WTC11 (cell line): Measurements from ENCODE around the gene DUSP15. TPM values are rescaled to one million over a fixed set of nuclear protein-coding genes. Genes with fewer than 3 reads are reported as not detected.

Source experiments
- ATAC-seq: fragments of 200-7000 bp; cut with Tn5 transposase; 2 replicates; pipeline ENCODE4 v1.10.0; 2021; ENCODE audit warnings: mild to moderate bottlenecking, moderate library complexity
- CTCF ChIA-PET: fragments of 300-600 bp; sonication (Branson Sonifier 250); formaldehyde crosslinking; loops from one replicate; lab custom pipeline; 2021; ENCODE audit warnings: antibody characterized with exemption; lab: Charles Lee
- POLR2A ChIA-PET: fragments of 350-600 bp; sonication (Branson Sonifier 250); formaldehyde crosslinking; loops from one replicate; lab custom pipeline; 2021; ENCODE audit warnings: antibody characterized with exemption; lab: Charles Lee
- DNase-seq: peaks from one replicate; pipeline ENCODE4 v3.0.0; 2021; ENCODE audit warnings: low spot score
- H3K27ac Mint-ChIP-seq: 2 replicates; pipeline ENCODE4 v1.8.0; 2021; ENCODE audit warnings: mixed read lengths
- H3K27me3 Mint-ChIP-seq: 2 replicates; pipeline ENCODE4 v1.8.0; 2021; ENCODE audit warnings: low read depth, mild to moderate bottlenecking, moderate library complexity, mixed read lengths
- H3K36me3 Mint-ChIP-seq: 2 replicates; pipeline ENCODE4 v1.8.0; 2021; ENCODE audit warnings: mixed read lengths
- H3K4me1 Mint-ChIP-seq: 2 replicates; pipeline ENCODE4 v1.8.0; 2022; ENCODE audit warnings: mixed read lengths
- H3K4me3 Mint-ChIP-seq: 2 replicates; pipeline ENCODE4 v1.8.0; 2021; ENCODE audit warnings: mild to moderate bottlenecking, moderate library complexity, mixed read lengths
- H3K9me3 Mint-ChIP-seq: 2 replicates; pipeline ENCODE4 v1.8.0; 2021; ENCODE audit warnings: mixed read lengths
- AR ChIP-seq: fragments of 250-450 bp; sonication (Bioruptor Pico); IDR thresholded peaks from 2 replicates; pipeline ENCODE4 v1.9.0; 2021; ENCODE audit warnings: mild to moderate bottlenecking
- CDX4 ChIP-seq: fragments of 250-450 bp; sonication (Bioruptor Pico); IDR thresholded peaks from 2 replicates; pipeline ENCODE4 v1.9.0; 2021; ENCODE audit warnings: moderate library complexity, mild to moderate bottlenecking, inconsistent platforms, borderline replicate concordance
- NFE2L1 ChIP-seq: sonication (generic); formaldehyde crosslinking; IDR thresholded peaks from 2 replicates; pipeline ENCODE4 v1.8.1; 2023; ENCODE audit warnings: missing genetic modification reagents
- OVOL2 ChIP-seq: fragments of 250-450 bp; sonication (Bioruptor Pico); IDR thresholded peaks from 2 replicates; pipeline ENCODE4 v1.9.0; 2021; ENCODE audit warnings: mild to moderate bottlenecking, borderline replicate concordance
- PREB ChIP-seq: sonication (generic); formaldehyde crosslinking; IDR thresholded peaks from 2 replicates; pipeline ENCODE4 v1.8.1; 2022; ENCODE audit warnings: mild to moderate bottlenecking, missing genetic modification reagents, moderate library complexity, borderline replicate concordance
- SP1 ChIP-seq: sonication (generic); formaldehyde crosslinking; conservative IDR thresholded peaks from 2 replicates; pipeline ENCODE4 v1.8.1; 2022; ENCODE audit warnings: missing genetic modification reagents
- TP53 ChIP-seq: sonication (generic); formaldehyde crosslinking; IDR thresholded peaks from 2 replicates; pipeline ENCODE4 v1.8.1; 2023; ENCODE audit warnings: mild to moderate bottlenecking, missing genetic modification reagents
- ZBTB43 ChIP-seq: sonication (generic); formaldehyde crosslinking; IDR thresholded peaks from 2 replicates; pipeline ENCODE4 v1.8.1; 2023; ENCODE audit warnings: mild to moderate bottlenecking, missing genetic modification reagents
- ZNF138 ChIP-seq: sonication (generic); formaldehyde crosslinking; conservative IDR thresholded peaks from 2 replicates; pipeline ENCODE4 v1.8.1; 2022; ENCODE audit warnings: mild to moderate bottlenecking, moderate library complexity, missing genetic modification reagents
- total RNA-seq: library from RNA; stranded (reverse); gene quantifications from 3 replicates; pipeline ENCODE4 v1.2.3, GENCODE V29; 2021
- TF ChIP-seq, protein P1 (sequence below): sonication (generic); formaldehyde crosslinking; IDR thresholded peaks from 2 replicates; pipeline ENCODE4 v1.8.0; 2023; ENCODE audit warnings: missing genetic modification reagents, mild to moderate bottlenecking, borderline replicate concordance
- TF ChIP-seq, protein P2 (sequence below): sonication (generic); formaldehyde crosslinking; IDR thresholded peaks from 2 replicates; pipeline ENCODE4 v1.8.0; 2022; ENCODE audit warnings: mild to moderate bottlenecking, missing genetic modification reagents
- TF ChIP-seq, protein P3 (sequence below): sonication (generic); formaldehyde crosslinking; conservative IDR thresholded peaks from 2 replicates; pipeline ENCODE4 v1.8.1; 2023; ENCODE audit warnings: mild to moderate bottlenecking, low read depth, missing genetic modification reagents, moderate library complexity
- TF ChIP-seq, protein P4 (sequence below): sonication (generic); formaldehyde crosslinking; IDR thresholded peaks from 2 replicates; pipeline ENCODE4 v1.8.0; 2022; ENCODE audit warnings: mild to moderate bottlenecking, missing genetic modification reagents
- TF ChIP-seq, protein P5 (sequence below): sonication (generic); formaldehyde crosslinking; IDR thresholded peaks from 2 replicates; pipeline ENCODE4 v1.8.0; 2022; ENCODE audit warnings: missing genetic modification reagents

The DUSP15 gene
- total RNA-seq, 1 experiment from 2014 or later = 1.7 TPM

- TF ChIP-seq, protein P1, sequence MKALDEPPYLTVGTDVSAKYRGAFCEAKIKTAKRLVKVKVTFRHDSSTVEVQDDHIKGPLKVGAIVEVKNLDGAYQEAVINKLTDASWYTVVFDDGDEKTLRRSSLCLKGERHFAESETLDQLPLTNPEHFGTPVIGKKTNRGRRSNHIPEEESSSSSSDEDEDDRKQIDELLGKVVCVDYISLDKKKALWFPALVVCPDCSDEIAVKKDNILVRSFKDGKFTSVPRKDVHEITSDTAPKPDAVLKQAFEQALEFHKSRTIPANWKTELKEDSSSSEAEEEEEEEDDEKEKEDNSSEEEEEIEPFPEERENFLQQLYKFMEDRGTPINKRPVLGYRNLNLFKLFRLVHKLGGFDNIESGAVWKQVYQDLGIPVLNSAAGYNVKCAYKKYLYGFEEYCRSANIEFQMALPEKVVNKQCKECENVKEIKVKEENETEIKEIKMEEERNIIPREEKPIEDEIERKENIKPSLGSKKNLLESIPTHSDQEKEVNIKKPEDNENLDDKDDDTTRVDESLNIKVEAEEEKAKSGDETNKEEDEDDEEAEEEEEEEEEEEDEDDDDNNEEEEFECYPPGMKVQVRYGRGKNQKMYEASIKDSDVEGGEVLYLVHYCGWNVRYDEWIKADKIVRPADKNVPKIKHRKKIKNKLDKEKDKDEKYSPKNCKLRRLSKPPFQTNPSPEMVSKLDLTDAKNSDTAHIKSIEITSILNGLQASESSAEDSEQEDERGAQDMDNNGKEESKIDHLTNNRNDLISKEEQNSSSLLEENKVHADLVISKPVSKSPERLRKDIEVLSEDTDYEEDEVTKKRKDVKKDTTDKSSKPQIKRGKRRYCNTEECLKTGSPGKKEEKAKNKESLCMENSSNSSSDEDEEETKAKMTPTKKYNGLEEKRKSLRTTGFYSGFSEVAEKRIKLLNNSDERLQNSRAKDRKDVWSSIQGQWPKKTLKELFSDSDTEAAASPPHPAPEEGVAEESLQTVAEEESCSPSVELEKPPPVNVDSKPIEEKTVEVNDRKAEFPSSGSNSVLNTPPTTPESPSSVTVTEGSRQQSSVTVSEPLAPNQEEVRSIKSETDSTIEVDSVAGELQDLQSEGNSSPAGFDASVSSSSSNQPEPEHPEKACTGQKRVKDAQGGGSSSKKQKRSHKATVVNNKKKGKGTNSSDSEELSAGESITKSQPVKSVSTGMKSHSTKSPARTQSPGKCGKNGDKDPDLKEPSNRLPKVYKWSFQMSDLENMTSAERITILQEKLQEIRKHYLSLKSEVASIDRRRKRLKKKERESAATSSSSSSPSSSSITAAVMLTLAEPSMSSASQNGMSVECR (CRISPR knock-in tag) = no peak
- TF ChIP-seq, protein P2, sequence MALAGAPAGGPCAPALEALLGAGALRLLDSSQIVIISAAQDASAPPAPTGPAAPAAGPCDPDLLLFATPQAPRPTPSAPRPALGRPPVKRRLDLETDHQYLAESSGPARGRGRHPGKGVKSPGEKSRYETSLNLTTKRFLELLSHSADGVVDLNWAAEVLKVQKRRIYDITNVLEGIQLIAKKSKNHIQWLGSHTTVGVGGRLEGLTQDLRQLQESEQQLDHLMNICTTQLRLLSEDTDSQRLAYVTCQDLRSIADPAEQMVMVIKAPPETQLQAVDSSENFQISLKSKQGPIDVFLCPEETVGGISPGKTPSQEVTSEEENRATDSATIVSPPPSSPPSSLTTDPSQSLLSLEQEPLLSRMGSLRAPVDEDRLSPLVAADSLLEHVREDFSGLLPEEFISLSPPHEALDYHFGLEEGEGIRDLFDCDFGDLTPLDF (CRISPR knock-in tag) = no peak
Measured at GRCh38 chr20:31861385-31862156, 8.8 kb downstream of the DUSP15 start (continued).

GRCh38 chr20:31861135-31861384, 9.3 kb downstream of the DUSP15 start:
- peak overlapping the region; percentile 72 for H3K4me3 Mint-ChIP-seq
- POLR2A ChIA-PET = interaction anchor here (0.6 to 1.5 kb wide), 3 partner anchors 81 to 159 kb away, joined by 4 to 6 read pairs (median 4); partner anchors contain the start of gene PDRG1
- peak; percentile 20 for ATAC-seq
- peaks cover 35% of the 10 kb centered on the region for H3K27me3 Mint-ChIP-seq
- no peaks in the 10 kb centered on the region for H3K36me3 Mint-ChIP-seq
- CTCF ChIA-PET = interaction anchor here (0.6 to 3.6 kb wide), 15 partner anchors 8 to 347 kb away, joined by 3 to 28 read pairs (median 7); partner anchors contain the start of genes HM13, PDRG1 and XKR7
- no peaks in the 10 kb centered on the region for H3K9me3 Mint-ChIP-seq
- DNase-seq = peak; percentile 60
- peaks cover 15% of the 10 kb centered on the region for H3K4me1 Mint-ChIP-seq
- TF ChIP-seq CDX4 (CRISPR knock-in tag) = no peak
- TF ChIP-seq OVOL2 (CRISPR knock-in tag) = no peak
- peak; percentile 24; the same call in 1 of the 2 replicates for TF ChIP-seq SP1 (CRISPR knock-in tag)
- TF ChIP-seq ZNF138 (CRISPR knock-in tag) = 0 out of 2 replicates have a peak, but pooled peaks have one; percentile 47
- TF ChIP-seq ZBTB43 = no peak
- TF ChIP-seq TP53 (CRISPR knock-in tag) = peak; percentile 67; the same call in 1 of the 2 replicates
- TF ChIP-seq, protein P3, sequence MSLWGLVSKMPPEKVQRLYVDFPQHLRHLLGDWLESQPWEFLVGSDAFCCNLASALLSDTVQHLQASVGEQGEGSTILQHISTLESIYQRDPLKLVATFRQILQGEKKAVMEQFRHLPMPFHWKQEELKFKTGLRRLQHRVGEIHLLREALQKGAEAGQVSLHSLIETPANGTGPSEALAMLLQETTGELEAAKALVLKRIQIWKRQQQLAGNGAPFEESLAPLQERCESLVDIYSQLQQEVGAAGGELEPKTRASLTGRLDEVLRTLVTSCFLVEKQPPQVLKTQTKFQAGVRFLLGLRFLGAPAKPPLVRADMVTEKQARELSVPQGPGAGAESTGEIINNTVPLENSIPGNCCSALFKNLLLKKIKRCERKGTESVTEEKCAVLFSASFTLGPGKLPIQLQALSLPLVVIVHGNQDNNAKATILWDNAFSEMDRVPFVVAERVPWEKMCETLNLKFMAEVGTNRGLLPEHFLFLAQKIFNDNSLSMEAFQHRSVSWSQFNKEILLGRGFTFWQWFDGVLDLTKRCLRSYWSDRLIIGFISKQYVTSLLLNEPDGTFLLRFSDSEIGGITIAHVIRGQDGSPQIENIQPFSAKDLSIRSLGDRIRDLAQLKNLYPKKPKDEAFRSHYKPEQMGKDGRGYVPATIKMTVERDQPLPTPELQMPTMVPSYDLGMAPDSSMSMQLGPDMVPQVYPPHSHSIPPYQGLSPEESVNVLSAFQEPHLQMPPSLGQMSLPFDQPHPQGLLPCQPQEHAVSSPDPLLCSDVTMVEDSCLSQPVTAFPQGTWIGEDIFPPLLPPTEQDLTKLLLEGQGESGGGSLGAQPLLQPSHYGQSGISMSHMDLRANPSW = no peak
- TF ChIP-seq, protein P4, sequence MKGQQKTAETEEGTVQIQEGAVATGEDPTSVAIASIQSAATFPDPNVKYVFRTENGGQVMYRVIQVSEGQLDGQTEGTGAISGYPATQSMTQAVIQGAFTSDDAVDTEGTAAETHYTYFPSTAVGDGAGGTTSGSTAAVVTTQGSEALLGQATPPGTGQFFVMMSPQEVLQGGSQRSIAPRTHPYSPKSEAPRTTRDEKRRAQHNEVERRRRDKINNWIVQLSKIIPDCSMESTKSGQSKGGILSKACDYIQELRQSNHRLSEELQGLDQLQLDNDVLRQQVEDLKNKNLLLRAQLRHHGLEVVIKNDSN (CRISPR knock-in tag) = no peak
- TF ChIP-seq, protein P5, sequence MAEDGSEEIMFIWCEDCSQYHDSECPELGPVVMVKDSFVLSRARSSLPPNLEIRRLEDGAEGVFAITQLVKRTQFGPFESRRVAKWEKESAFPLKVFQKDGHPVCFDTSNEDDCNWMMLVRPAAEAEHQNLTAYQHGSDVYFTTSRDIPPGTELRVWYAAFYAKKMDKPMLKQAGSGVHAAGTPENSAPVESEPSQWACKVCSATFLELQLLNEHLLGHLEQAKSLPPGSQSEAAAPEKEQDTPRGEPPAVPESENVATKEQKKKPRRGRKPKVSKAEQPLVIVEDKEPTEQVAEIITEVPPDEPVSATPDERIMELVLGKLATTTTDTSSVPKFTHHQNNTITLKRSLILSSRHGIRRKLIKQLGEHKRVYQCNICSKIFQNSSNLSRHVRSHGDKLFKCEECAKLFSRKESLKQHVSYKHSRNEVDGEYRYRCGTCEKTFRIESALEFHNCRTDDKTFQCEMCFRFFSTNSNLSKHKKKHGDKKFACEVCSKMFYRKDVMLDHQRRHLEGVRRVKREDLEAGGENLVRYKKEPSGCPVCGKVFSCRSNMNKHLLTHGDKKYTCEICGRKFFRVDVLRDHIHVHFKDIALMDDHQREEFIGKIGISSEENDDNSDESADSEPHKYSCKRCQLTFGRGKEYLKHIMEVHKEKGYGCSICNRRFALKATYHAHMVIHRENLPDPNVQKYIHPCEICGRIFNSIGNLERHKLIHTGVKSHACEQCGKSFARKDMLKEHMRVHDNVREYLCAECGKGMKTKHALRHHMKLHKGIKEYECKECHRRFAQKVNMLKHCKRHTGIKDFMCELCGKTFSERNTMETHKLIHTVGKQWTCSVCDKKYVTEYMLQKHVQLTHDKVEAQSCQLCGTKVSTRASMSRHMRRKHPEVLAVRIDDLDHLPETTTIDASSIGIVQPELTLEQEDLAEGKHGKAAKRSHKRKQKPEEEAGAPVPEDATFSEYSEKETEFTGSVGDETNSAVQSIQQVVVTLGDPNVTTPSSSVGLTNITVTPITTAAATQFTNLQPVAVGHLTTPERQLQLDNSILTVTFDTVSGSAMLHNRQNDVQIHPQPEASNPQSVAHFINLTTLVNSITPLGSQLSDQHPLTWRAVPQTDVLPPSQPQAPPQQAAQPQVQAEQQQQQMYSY (CRISPR knock-in tag) = no peak
- TF ChIP-seq AR (CRISPR knock-in tag) = no peak
- TF ChIP-seq NFE2L1 (CRISPR knock-in tag) = no peak
- no peak for TF ChIP-seq PREB (CRISPR knock-in tag)
- no peak overlapping the region for H3K27ac Mint-ChIP-seq
